Naive thymus-derived CD4-positive, alpha-beta T cell (primary cell): ENCODE results near the gene DNER. TPM values are rescaled to one million over a fixed set of nuclear protein-coding genes. Genes with fewer than 3 reads are reported as not detected.
"Not testable (repeated sequence)": the region's sequence is repeated elsewhere in the genome, so short reads cannot be mapped to it uniquely, and the experiment has no call there.

Source experiments
- ATAC-seq: fragments of 150-1000 bp; cut with Tn5 transposase; 2 replicates; pipeline ENCODE4 v1.10.0; 2021; ENCODE audit warnings: mild to moderate bottlenecking, moderate library complexity
- CTCF ChIA-PET: fragments of 350-600 bp; sonication (Branson Sonifier 250); formaldehyde crosslinking; loops from one replicate; lab custom pipeline; 2021; ENCODE audit warnings: antibody characterized with exemption; lab: Charles Lee
- POLR2A ChIA-PET: fragments of 350-600 bp; sonication (Branson Sonifier 250); formaldehyde crosslinking; loops from one replicate; lab custom pipeline; 2021; ENCODE audit warnings: antibody characterized with exemption, inconsistent platforms; lab: Charles Lee
- DNase-seq, 9 donors: peaks; one replicate each; pipeline versions ENCODE4 v3.0.0 to v3.0.0-alpha.2; 2020 to 2022; ENCODE audit warnings: mixed read lengths in 1 of 9
- H3K27ac ChIP-seq: one replicate; pipeline ENCODE4 v1.7.0; 2013; ENCODE audit warnings: mild to moderate bottlenecking, low read depth, low read length, moderate library complexity
- H3K27me3 ChIP-seq, 2 donors: one replicate each; pipeline ENCODE4 v1.7.0; 2013; ENCODE audit warnings: low read length in 2 of 2, mild to moderate bottlenecking in 2 of 2, moderate library complexity in 2 of 2; ENCODE audit not compliant: control insufficient read depth in 2 of 2, insufficient read depth in 2 of 2
- H3K36me3 ChIP-seq, 3 experiments: 1 replicate in 2 of 3; 2 replicates in 1 of 3; pipeline ENCODE4 v1.7.0; 2013; ENCODE audit warnings: low read length in 3 of 3, mild to moderate bottlenecking in 3 of 3, moderate library complexity in 1 of 3; ENCODE audit not compliant: insufficient read depth in 3 of 3, control insufficient read depth in 2 of 3
- H3K4me1 ChIP-seq, 2 donors: one replicate each; pipeline ENCODE4 v1.7.0; 2013; ENCODE audit warnings: low read length in 2 of 2, mild to moderate bottlenecking in 2 of 2, moderate library complexity in 1 of 2; ENCODE audit not compliant: control insufficient read depth in 2 of 2, insufficient read depth in 2 of 2
- H3K4me3 ChIP-seq: 2 replicates; pipeline ENCODE4 v1.7.0; 2013; ENCODE audit warnings: mild to moderate bottlenecking, low read length
- H3K9me3 ChIP-seq, 3 experiments: 1 replicate in 2 of 3; 2 replicates in 1 of 3; pipeline ENCODE4 v1.7.0; 2013; ENCODE audit warnings: low read length in 3 of 3; ENCODE audit not compliant: control insufficient read depth in 2 of 3
- H3K27ac Mint-ChIP-seq, 9 donors: one replicate each; pipeline ENCODE4 v1.8.0; 2020 to 2022; ENCODE audit warnings: mixed read lengths in 9 of 9, mild to moderate bottlenecking in 8 of 9, moderate library complexity in 5 of 9, inconsistent platforms in 2 of 9
- H3K27me3 Mint-ChIP-seq, 5 donors: one replicate each; pipeline ENCODE4 v1.8.0; 2021 to 2022; ENCODE audit warnings: mixed read lengths in 5 of 5, mild to moderate bottlenecking in 1 of 5
- H3K36me3 Mint-ChIP-seq, 5 donors: one replicate each; pipeline ENCODE4 v1.8.0; 2020 to 2022; ENCODE audit warnings: mixed read lengths in 5 of 5, mild to moderate bottlenecking in 3 of 5, inconsistent platforms in 1 of 5
- H3K4me1 Mint-ChIP-seq, 7 donors: one replicate each; pipeline ENCODE4 v1.8.0; 2020 to 2022; ENCODE audit warnings: mixed read lengths in 7 of 7, mild to moderate bottlenecking in 3 of 7, inconsistent platforms in 1 of 7
- H3K4me3 Mint-ChIP-seq, 10 donors: one replicate each; pipeline ENCODE4 v1.8.0; 2020 to 2022; ENCODE audit warnings: mild to moderate bottlenecking in 10 of 10, mixed read lengths in 10 of 10, moderate library complexity in 6 of 10, inconsistent platforms in 2 of 10
- H3K9me3 Mint-ChIP-seq, 11 donors: one replicate each; pipeline ENCODE4 v1.8.0; 2020 to 2022; ENCODE audit warnings: mixed read lengths in 11 of 11, mild to moderate bottlenecking in 4 of 11, inconsistent platforms in 1 of 11, moderate library complexity in 1 of 11
- intact Hi-C, 2 donors: fragments of 100-400 bp; cut with micrococcal nuclease; formaldehyde crosslinking; loops; one replicate each; pipeline ENCODE4 v1.15.1; 2023
- polyA plus RNA-seq, 2 donors: library from polyadenylated mRNA; unstranded; fragments of 300-500 nt; fragmentation: Illumina TruSeq; gene quantifications; one replicate each; pipeline ENCODE4 v1.2.3, GENCODE V29; 2021
- total RNA-seq, 6 experiments: library from RNA in 5 of 6; stranded (reverse) in 5 of 6; gene quantifications; 1 replicate in 5 of 6; 2 replicates in 1 of 6; pipeline ENCODE4 v1.2.3 and lab custom pipeline; 2021 to 2026

DNER gene
- total and polyA plus RNA-seq, 7 experiments from 2014 or later = not detected

DNA sequence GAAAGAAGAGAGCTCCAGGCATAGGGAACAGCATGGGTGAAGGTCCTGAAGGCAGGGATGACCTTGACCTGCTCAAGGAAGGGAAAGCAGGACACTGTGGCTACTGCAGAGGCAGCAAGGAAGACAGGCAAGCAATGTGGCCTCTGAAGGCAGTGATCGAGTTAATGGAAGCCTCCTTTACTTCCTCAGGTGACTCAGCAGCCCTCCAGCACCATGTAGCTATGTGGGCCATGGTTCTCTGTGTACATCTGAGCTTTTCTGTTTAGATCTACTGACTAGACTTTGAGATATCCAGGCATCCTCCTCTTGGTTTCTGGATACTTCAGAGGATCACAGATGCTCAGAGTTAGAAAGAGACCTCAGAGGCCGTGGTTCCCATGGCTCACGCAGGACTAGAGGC is 336.0 kb downstream of the DNER start:
- Mint-ChIP-seq H3K9me3 (peaks cover 0 to 21% (median 8%) of the 10 kb centered on the region in 11 donors), H3K27ac (no peak overlapping the region), H3K4me3 (no peak overlapping the region), H3K27me3 (peaks cover 0 to 14% (median 4%) of the 10 kb centered on the region in 5 donors), H3K36me3 (peaks cover 0 to 9% (median 0%) of the 10 kb centered on the region in 5 donors), H3K4me1 (no peaks in the 10 kb centered on the region)
- POLR2A ChIA-PET = no interaction called here
- DNase-seq (no peak), ATAC-seq (no peak)
- no peaks in the 10 kb centered on the region for H3K4me1 ChIP-seq
- no peak overlapping the region for H3K4me3 ChIP-seq
- H3K36me3 ChIP-seq = no peaks in the 10 kb centered on the region
- no peak overlapping the region for H3K27ac ChIP-seq
- H3K27me3 ChIP-seq = no peaks in the 10 kb centered on the region
- no peaks in the 10 kb centered on the region for H3K9me3 ChIP-seq
- intact Hi-C loops = no loop called here
- CTCF ChIA-PET = no interaction called here

GRCh38 chr2:229376866-229377265 is 337.5 kb downstream of the DNER start:
- ATAC-seq (no peak), DNase-seq (no peak)
- Histone ChIP-seq H3K27ac (no peak overlapping the region), H3K4me3 (no peak overlapping the region), H3K9me3 (no peaks in the 10 kb centered on the region), H3K36me3 (no peaks in the 10 kb centered on the region), H3K27me3 (no peaks in the 10 kb centered on the region), H3K4me1 (no peaks in the 10 kb centered on the region)
- CTCF ChIA-PET = no interaction called here
- intact Hi-C loops = no loop called here
- POLR2A ChIA-PET = no interaction called here
- H3K4me1 Mint-ChIP-seq = no peaks in the 10 kb centered on the region
- H3K36me3 Mint-ChIP-seq = peaks cover 0 to 6% (median 0%) of the 10 kb centered on the region in 5 donors
- peaks cover 0 to 24% (median 13%) of the 10 kb centered on the region in 5 donors for H3K27me3 Mint-ChIP-seq
- no peak overlapping the region for H3K27ac Mint-ChIP-seq
- no peak overlapping the region for H3K4me3 Mint-ChIP-seq
- peaks cover 0 to 20% (median 4%) of the 10 kb centered on the region in 11 donors for H3K9me3 Mint-ChIP-seq

DNA sequence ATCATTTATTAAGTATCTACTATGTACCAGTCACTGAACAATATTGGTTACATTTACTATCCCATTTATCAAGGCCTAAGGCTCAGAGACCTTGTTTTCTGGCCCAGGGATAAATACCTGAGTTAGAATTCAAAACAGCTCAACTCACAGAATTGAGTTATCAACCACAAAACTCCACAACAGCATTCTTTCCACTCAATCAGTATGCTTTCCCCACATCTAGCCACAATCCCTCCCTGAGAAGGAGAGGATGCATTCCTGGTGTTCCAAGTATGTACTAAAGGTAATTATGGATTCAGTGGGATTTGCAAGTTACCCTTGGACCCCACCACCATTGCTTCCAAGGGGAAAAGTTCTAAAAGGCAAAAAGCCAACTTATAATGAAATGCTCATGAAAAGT is 339.1 kb downstream of the DNER start:
- Mint-ChIP-seq H3K4me1 (no peaks in the 10 kb centered on the region), H3K9me3 (peaks cover 0 to 18% (median 4%) of the 10 kb centered on the region in 11 donors), H3K4me3 (no peak overlapping the region), H3K27me3 (peaks cover 0 to 28% (median 16%) of the 10 kb centered on the region in 5 donors), H3K27ac (no peak overlapping the region), H3K36me3 (peaks cover 0 to 8% (median 0%) of the 10 kb centered on the region in 5 donors)
- Histone ChIP-seq H3K36me3 (no peaks in the 10 kb centered on the region), H3K4me3 (no peak overlapping the region), H3K9me3 (no peaks in the 10 kb centered on the region), H3K27ac (no peak overlapping the region), H3K4me1 (no peaks in the 10 kb centered on the region), H3K27me3 (no peaks in the 10 kb centered on the region)
- ChIA-PET CTCF (no interaction called here), POLR2A (no interaction called here)
- ATAC-seq (no peak), DNase-seq (no peak)
- intact Hi-C loops = no loop called here

GRCh38 chr2:229373311-229373710 is 341.0 kb downstream of the DNER start:
- not testable (repeated sequence) for H3K4me1 Mint-ChIP-seq
- peaks cover 0 to 24% (median 15%) of the 10 kb centered on the region in 5 donors for H3K27me3 Mint-ChIP-seq

DNA sequence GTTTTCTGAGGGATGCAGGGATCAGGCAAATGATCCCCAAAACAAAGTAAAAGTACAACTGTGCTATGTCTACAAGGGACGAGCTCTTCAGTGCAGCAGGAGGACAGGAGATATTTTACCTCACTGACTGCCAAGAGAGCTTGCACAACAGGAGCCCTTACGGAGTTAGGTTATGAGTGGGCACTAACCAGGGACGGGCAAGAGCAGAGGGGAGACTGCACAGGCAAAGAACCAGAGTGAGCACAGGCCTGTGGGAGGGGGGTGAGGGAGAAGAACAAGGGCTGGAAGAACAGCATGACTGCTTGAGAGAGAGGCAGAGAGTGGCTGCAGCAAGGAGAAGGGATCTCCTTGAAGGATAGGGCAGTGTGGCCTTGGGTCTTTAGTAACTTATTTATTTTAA is 342.1 kb downstream of the DNER start:
- Histone ChIP-seq H3K4me3 (no peak overlapping the region), H3K9me3 (no peaks in the 10 kb centered on the region), H3K4me1 (no peaks in the 10 kb centered on the region), H3K27ac (no peak overlapping the region), H3K27me3 (no peaks in the 10 kb centered on the region), H3K36me3 (no peaks in the 10 kb centered on the region)
- Mint-ChIP-seq H3K4me3 (no peak overlapping the region), H3K9me3 (peaks cover 0 to 15% (median 2%) of the 10 kb centered on the region in 11 donors), H3K27me3 (peaks cover 0 to 16% (median 15%) of the 10 kb centered on the region in 5 donors), H3K4me1 (no peaks in the 10 kb centered on the region), H3K36me3 (peaks cover 0 to 4% (median 0%) of the 10 kb centered on the region in 5 donors), H3K27ac (no peak overlapping the region)
- ATAC-seq = no peak
- ChIA-PET POLR2A (no interaction called here), CTCF (no interaction called here)
- intact Hi-C loops = no loop called here
- DNase-seq = no peak

More at GRCh38 chr2:229373311-229373710, 341.0 kb downstream of the DNER start:
- H3K36me3 Mint-ChIP-seq, intact Hi-C loops, POLR2A ChIA-PET, H3K4me3 Mint-ChIP-seq, H3K4me1 ChIP-seq, H3K9me3 ChIP-seq, H3K4me3 ChIP-seq, ATAC-seq, DNase-seq, H3K27ac ChIP-seq, H3K27me3 ChIP-seq, H3K36me3 ChIP-seq, H3K27ac Mint-ChIP-seq, CTCF ChIA-PET: not testable (repeated sequence)
- peaks cover 0 to 21% (median 2%) of the 10 kb centered on the region in 11 donors for H3K9me3 Mint-ChIP-seq

- peaks cover 0 to 20% (median 2%) of the 10 kb centered on the region in 11 donors for H3K9me3 Mint-ChIP-seq
- no peaks in the 10 kb centered on the region for H3K36me3 ChIP-seq
- ATAC-seq (no peak), DNase-seq (no peak)
- ChIA-PET CTCF (no interaction called here), POLR2A (no interaction called here)
- H3K27ac ChIP-seq = no peak overlapping the region
- H3K27me3 ChIP-seq = no peaks in the 10 kb centered on the region
- no peak overlapping the region for H3K4me3 ChIP-seq
- no peak overlapping the region for H3K4me3 Mint-ChIP-seq
- no peak overlapping the region for H3K27ac Mint-ChIP-seq
- H3K27me3 Mint-ChIP-seq = peaks cover 0 to 16% (median 15%) of the 10 kb centered on the region in 5 donors
- intact Hi-C loops = no loop called here
- H3K4me1 Mint-ChIP-seq = no peaks in the 10 kb centered on the region
- peaks cover 0 to 4% (median 0%) of the 10 kb centered on the region in 5 donors for H3K36me3 Mint-ChIP-seq
- H3K9me3 ChIP-seq = no peaks in the 10 kb centered on the region
- H3K4me1 ChIP-seq = no peaks in the 10 kb centered on the region
Measured at GRCh38 chr2:229371086-229371485, 343.3 kb downstream of the DNER start.

- Histone ChIP-seq H3K4me3 (no peak overlapping the region), H3K27ac (no peak overlapping the region), H3K4me1 (no peaks in the 10 kb centered on the region), H3K27me3 (no peaks in the 10 kb centered on the region), H3K36me3 (no peaks in the 10 kb centered on the region), H3K9me3 (no peaks in the 10 kb centered on the region)
- intact Hi-C loops = no loop called here
- no peak overlapping the region for H3K4me3 Mint-ChIP-seq
- POLR2A ChIA-PET = no interaction called here
- ATAC-seq (no peak), DNase-seq (no peak)
- peaks cover 0 to 4% (median 0%) of the 10 kb centered on the region in 5 donors for H3K36me3 Mint-ChIP-seq
- CTCF ChIA-PET = no interaction called here
- no peaks in the 10 kb centered on the region for H3K4me1 Mint-ChIP-seq
- peaks cover 0 to 15% (median 13%) of the 10 kb centered on the region in 5 donors for H3K27me3 Mint-ChIP-seq
- peaks cover 0 to 20% (median 2%) of the 10 kb centered on the region in 11 donors for H3K9me3 Mint-ChIP-seq
- no peak overlapping the region for H3K27ac Mint-ChIP-seq
Measured at GRCh38 chr2:229370509-229370908, 343.8 kb downstream of the DNER start.
